Vagina (tissue), 2 donors: ENCODE measurements around the gene STAB1. TPM values are rescaled to one million over a fixed set of nuclear protein-coding genes. Genes with fewer than 3 reads are reported as not detected.

Source experiments
- DNase-seq, 2 donors: peaks; one replicate each; pipeline ENCODE4 v3.0.0-alpha.2; 2017; ENCODE audit errors: extremely low spot score in 2 of 2
- H3K27ac ChIP-seq: fragments of 200-600 bp; sonication (generic); one replicate; pipeline ENCODE4 v1.5.1; 2019
- H3K27me3 ChIP-seq: fragments of 200-600 bp; sonication (generic); one replicate; pipeline ENCODE4 v1.5.1; 2019
- H3K36me3 ChIP-seq, 2 donors: fragments of 200-600 bp; sonication (generic); one replicate each; pipeline ENCODE4 v1.5.1; 2017 to 2019
- H3K4me1 ChIP-seq: fragments of 200-600 bp; sonication (generic); one replicate; pipeline ENCODE4 v1.5.1; 2019
- H3K4me3 ChIP-seq, 2 donors: fragments of 200-600 bp; sonication (generic); 1 replicate in 1 of 2; 2 replicates in 1 of 2; pipeline ENCODE4 v1.5.1; 2016 to 2019
- H3K9me3 ChIP-seq: fragments of 200-600 bp; sonication (generic); one replicate; pipeline ENCODE4 v1.5.1; 2019
- POLR2A ChIP-seq, 2 donors: fragments of 450-650 bp; IDR thresholded peaks; one replicate each; pipeline ENCODE4 v1.6.1; 2017; ENCODE audit warnings: antibody characterized with exemption in 2 of 2, mild to moderate bottlenecking in 2 of 2, moderate library complexity in 2 of 2
- POLR2AphosphoS5 ChIP-seq, 2 donors: sonication (generic); formaldehyde crosslinking; IDR thresholded peaks; one replicate each; pipeline ENCODE4 v1.9.0; 2017; ENCODE audit warnings: antibody characterized with exemption in 2 of 2, mild to moderate bottlenecking in 2 of 2, low read depth in 1 of 2; ENCODE audit not compliant: insufficient read depth in 1 of 2
- intact Hi-C: fragments of 100-400 bp; cut with DNase I; formaldehyde crosslinking; loops from one replicate; pipeline ENCODE4 v1.15.1; 2023
- total RNA-seq: library from RNA; depleted of rRNA; stranded (reverse); fragments of >200 nt; gene quantifications from one replicate; pipeline ENCODE4 v1.2.3, GENCODE V29; 2016
- TF ChIP-seq, protein P1 (sequence below), 3 experiments: fragments of 450-650 bp in 2 of 3; fragments of 200-600 bp in 1 of 3; sonication (generic) in 1 of 3; IDR thresholded peaks; one replicate each; pipeline ENCODE4 v1.5.1; 2017 to 2019; ENCODE audit warnings: antibody characterized with exemption in 3 of 3, mild to moderate bottlenecking in 2 of 3, moderate library complexity in 2 of 3

STAB1 gene
- total RNA-seq, 1 donor from 2014 or later, result 124 TPM

GRCh38 chr3:52487050-52487787 is 7.9 kb upstream of the STAB1 start:
- H3K27ac ChIP-seq, result no peak overlapping the region
- no peaks in the 10 kb centered on the region for H3K9me3 ChIP-seq
- H3K4me3 ChIP-seq, result no peak overlapping the region
- H3K36me3 ChIP-seq, result peaks cover 0 to 78% of the 10 kb centered on the region in 2 donors
- no peak for TF ChIP-seq POLR2AphosphoS5 (IDR thresholded peaks at IDR 0.05; ENCODE audit: insufficient read depth in 1 of 2, low read depth in 1 of 2)
- TF ChIP-seq, protein P1, sequence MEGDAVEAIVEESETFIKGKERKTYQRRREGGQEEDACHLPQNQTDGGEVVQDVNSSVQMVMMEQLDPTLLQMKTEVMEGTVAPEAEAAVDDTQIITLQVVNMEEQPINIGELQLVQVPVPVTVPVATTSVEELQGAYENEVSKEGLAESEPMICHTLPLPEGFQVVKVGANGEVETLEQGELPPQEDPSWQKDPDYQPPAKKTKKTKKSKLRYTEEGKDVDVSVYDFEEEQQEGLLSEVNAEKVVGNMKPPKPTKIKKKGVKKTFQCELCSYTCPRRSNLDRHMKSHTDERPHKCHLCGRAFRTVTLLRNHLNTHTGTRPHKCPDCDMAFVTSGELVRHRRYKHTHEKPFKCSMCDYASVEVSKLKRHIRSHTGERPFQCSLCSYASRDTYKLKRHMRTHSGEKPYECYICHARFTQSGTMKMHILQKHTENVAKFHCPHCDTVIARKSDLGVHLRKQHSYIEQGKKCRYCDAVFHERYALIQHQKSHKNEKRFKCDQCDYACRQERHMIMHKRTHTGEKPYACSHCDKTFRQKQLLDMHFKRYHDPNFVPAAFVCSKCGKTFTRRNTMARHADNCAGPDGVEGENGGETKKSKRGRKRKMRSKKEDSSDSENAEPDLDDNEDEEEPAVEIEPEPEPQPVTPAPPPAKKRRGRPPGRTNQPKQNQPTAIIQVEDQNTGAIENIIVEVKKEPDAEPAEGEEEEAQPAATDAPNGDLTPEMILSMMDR (IDR thresholded peaks at IDR 0.05), result no peak
- no peak for TF ChIP-seq POLR2A (IDR thresholded peaks at IDR 0.05)
- DNase-seq, result no peak
- H3K27me3 ChIP-seq, result no peaks in the 10 kb centered on the region
- intact Hi-C loops, result no loop called here
- peaks cover 56% of the 10 kb centered on the region for H3K4me1 ChIP-seq

GRCh38 chr3:52487788-52488691 is 7.1 kb upstream of the STAB1 start:
- no peak for DNase-seq
- H3K9me3 ChIP-seq, result no peaks in the 10 kb centered on the region
- TF ChIP-seq POLR2A (IDR thresholded peaks at IDR 0.05) (no peak), POLR2AphosphoS5 (IDR thresholded peaks at IDR 0.05; ENCODE audit: insufficient read depth in 1 of 2, low read depth in 1 of 2) (no peak)
- TF ChIP-seq, protein P1 (IDR thresholded peaks at IDR 0.05), result no peak
- no peaks in the 10 kb centered on the region for H3K27me3 ChIP-seq
- H3K27ac ChIP-seq, result no peak overlapping the region
- peaks cover 0 to 78% of the 10 kb centered on the region in 2 donors for H3K36me3 ChIP-seq
- no peak overlapping the region for H3K4me3 ChIP-seq
- peaks cover 49% of the 10 kb centered on the region for H3K4me1 ChIP-seq
- intact Hi-C loops, result no loop called here

- Histone ChIP-seq H3K4me1 (peaks cover 42% of the 10 kb centered on the region), H3K9me3 (no peaks in the 10 kb centered on the region), H3K4me3 (no peak overlapping the region), H3K27ac (no peak overlapping the region), H3K36me3 (peaks cover 0 to 81% of the 10 kb centered on the region in 2 donors), H3K27me3 (no peaks in the 10 kb centered on the region)
- intact Hi-C loops, result no loop called here
- TF ChIP-seq POLR2AphosphoS5 (IDR thresholded peaks at IDR 0.05; ENCODE audit: insufficient read depth in 1 of 2, low read depth in 1 of 2) (no peak), POLR2A (IDR thresholded peaks at IDR 0.05) (no peak)
- TF ChIP-seq, protein P1 (IDR thresholded peaks at IDR 0.05), result no peak
- no peak for DNase-seq
Observed at GRCh38 chr3:52488746-52489145, 6.4 kb upstream of the STAB1 start.

DNA sequence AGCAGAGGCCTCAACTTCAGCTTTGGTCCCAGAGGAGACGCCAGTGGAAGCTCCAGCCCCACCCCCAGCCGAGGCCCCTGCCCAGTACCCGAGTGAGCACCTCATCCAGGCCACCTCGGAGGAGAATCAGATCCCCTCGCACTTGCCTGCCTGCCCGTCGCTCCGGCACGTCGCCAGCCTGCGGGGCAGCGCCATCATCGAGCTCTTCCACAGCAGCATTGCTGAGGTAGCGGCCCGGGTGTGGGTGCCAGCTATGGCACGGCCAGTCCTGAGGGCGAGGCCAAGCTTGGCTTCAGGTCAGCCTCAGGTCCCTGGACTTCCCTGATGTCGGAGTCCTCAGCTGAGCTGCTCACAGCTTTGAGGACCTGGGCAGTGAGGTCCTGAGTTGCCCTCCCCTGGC is 5.7 kb upstream of the STAB1 start:
- no peak for TF ChIP-seq POLR2A (IDR thresholded peaks at IDR 0.05)
- TF ChIP-seq POLR2AphosphoS5 (IDR thresholded peaks at IDR 0.05; ENCODE audit: insufficient read depth in 1 of 2, low read depth in 1 of 2), result no peak
- TF ChIP-seq, protein P1 (IDR thresholded peaks at IDR 0.05), result no peak
- H3K4me3 ChIP-seq, result no peak overlapping the region
- no peaks in the 10 kb centered on the region for H3K27me3 ChIP-seq
- H3K4me1 ChIP-seq, result peaks cover 35% of the 10 kb centered on the region
- H3K27ac ChIP-seq, result no peak overlapping the region
- no peaks in the 10 kb centered on the region for H3K9me3 ChIP-seq
- peaks cover 0 to 81% of the 10 kb centered on the region in 2 donors for H3K36me3 ChIP-seq
- intact Hi-C loops, result no loop called here
- DNase-seq, result no peak
